SJSA1 (cell line): ENCODE results near the gene KLHDC2. TPM values are rescaled to one million over a fixed set of nuclear protein-coding genes. Genes with fewer than 3 reads are reported as not detected.
"Not testable (repeated sequence)": the region's sequence is repeated elsewhere in the genome, so short reads cannot be mapped to it uniquely, and the experiment has no call there.

Experiments used
- DNase-seq, 2 experiments: peaks; one replicate each; pipeline ENCODE4 v3.0.0-alpha.2; 2015 to 2020; ENCODE audit warnings: low spot score in 2 of 2, low read depth in 1 of 2
- H3K27ac ChIP-seq: fragments of 250-450 bp; sonication (Bioruptor Pico); 2 replicates; pipeline ENCODE4 v1.5.1; 2020; ENCODE audit warnings: mild to moderate bottlenecking, moderate library complexity
- H3K27me3 ChIP-seq: fragments of 250-450 bp; sonication (Bioruptor Pico); replicated peaks from 2 replicates; pipeline ENCODE4 v1.5.1; 2020; ENCODE audit warnings: mild to moderate bottlenecking, moderate library complexity
- H3K36me3 ChIP-seq: fragments of 250-450 bp; sonication (Bioruptor Pico); 2 replicates; pipeline ENCODE4 v1.5.1; 2020; ENCODE audit warnings: mild to moderate bottlenecking
- H3K4me1 ChIP-seq: fragments of 250-450 bp; sonication (Bioruptor Pico); replicated peaks from 2 replicates; pipeline ENCODE4 v1.6.1; 2021; ENCODE audit warnings: mild to moderate bottlenecking
- H3K4me3 ChIP-seq: fragments of 250-450 bp; sonication (Bioruptor Pico); 2 replicates; pipeline ENCODE4 v1.5.1; 2020; ENCODE audit warnings: mild to moderate bottlenecking
- H3K9me3 ChIP-seq: fragments of 250-450 bp; sonication (Bioruptor Pico); replicated peaks from 2 replicates; pipeline ENCODE4 v1.5.1; 2020; ENCODE audit warnings: mild to moderate bottlenecking
- total RNA-seq: library from RNA; depleted of rRNA; stranded (reverse); fragments of >200 nt; shearing (Covaris generic); gene quantifications from 2 replicates; pipeline ENCODE4 v1.2.3, GENCODE V29; 2014

The KLHDC2 gene
- total RNA-seq, 1 experiment from 2014 or later = 23.5 TPM

DNA sequence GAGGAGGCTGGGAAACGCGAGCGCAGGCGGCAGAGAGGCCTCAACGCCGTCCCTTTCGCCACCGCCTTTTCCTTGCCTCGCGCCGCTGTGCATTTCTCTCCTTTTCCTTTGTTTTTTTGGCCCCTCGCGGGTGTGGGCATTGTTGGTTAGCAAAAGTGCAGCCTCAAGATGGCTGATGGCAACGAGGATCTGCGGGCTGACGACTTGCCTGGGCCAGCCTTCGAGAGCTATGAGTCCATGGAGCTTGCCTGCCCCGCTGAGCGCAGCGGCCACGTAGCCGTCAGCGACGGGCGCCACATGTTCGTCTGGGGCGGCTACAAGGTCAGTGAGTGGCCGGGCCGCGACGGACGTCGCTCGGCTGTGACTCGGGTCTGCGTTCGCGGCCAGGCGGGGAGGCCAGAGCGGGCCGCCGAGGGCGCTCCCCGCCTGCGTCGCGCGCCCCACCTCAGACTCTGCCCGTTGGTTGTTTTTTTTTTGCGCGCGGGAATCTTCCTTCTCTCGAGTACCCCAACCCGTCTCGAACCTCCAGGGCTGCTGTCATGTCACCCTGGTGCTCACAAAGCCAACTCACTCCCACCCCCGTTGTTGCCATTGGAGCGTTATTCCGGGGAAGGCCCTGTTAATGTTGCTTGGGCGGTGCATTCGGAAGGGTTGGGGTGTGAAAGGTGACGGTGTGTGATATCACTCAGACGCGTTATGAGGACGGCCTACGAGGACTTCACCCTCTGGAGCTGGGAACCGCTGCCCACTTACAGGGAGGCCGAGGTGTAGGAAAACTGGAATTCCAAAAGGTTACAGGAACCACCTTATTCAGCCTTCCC lies 558 bp downstream of the KLHDC2 start:
- Histone ChIP-seq H3K27ac (peak overlapping the region; percentile 90), H3K4me3 (peak overlapping the region; percentile 88), H3K4me1 (peaks cover 28% of the 10 kb centered on the region), H3K36me3 (peaks cover 5% of the 10 kb centered on the region), H3K9me3 (no peaks in the 10 kb centered on the region), H3K27me3 (no peaks in the 10 kb centered on the region)
- peak in 1 of 2 experiments; percentile 50 for DNase-seq

DNA sequence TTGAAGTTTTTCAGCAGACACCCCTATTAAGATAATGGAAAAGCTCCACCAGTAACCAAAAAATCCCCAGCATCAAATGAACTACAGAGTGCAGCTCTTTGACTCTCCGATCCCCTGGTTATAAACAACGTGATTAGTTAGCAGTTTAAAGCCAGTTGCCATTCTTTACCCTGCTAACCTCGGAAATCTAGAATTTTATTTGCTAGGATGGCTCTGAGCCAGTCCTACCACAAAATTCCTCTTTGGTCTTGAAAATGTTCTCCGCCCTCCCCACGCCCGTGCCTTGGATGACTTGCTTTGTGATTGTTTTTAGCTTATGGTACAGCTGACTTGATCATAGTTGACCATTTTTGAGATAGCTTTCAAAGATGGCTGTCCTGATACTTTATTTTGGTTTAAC lies 1.2 kb downstream of the KLHDC2 start:
- Histone ChIP-seq H3K4me1 (peaks cover 28% of the 10 kb centered on the region), H3K4me3 (peak overlapping the region; percentile 88), H3K27me3 (no peaks in the 10 kb centered on the region), H3K9me3 (no peaks in the 10 kb centered on the region), H3K27ac (peak overlapping the region; percentile 90), H3K36me3 (peaks cover 7% of the 10 kb centered on the region)
- peak; percentile 57 for DNase-seq

DNA sequence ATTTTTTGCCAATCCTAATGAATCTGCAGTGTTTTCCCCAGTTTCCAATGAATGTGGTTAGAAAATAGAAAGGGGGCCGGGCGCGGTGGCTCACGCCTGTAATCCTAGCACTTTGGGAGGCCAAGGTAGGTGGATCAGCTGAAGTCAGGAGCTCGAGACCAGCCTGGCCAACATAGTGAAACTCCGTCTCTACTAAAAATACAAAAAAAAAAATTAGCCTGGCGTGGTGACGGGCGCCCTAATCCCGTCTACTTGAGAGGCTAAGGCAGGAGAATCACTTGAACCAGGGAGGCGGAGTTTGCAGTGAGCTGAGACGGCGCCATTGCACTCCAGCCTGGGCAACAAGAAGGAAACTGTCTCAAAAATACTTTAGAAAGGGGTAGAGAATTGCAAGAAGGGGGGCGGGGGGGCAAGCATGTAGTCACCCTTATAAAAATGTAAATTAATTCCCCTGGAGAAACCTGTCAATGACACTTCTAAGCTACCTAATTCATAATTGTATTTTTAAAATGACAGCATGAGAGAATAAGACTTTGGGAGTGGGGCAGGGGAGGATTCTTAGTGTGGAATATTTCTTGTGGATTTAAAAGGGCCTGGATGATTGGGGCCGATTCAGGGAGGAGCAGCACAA lies 1.7 kb downstream of the KLHDC2 start:
- Histone ChIP-seq H3K27me3 (no peaks in the 10 kb centered on the region), H3K4me1 (peaks cover 28% of the 10 kb centered on the region), H3K36me3 (peaks cover 11% of the 10 kb centered on the region), H3K4me3 (peak overlapping the region; percentile 88; the same call in 1 of the 2 replicates), H3K27ac (no peak overlapping the region), H3K9me3 (no peaks in the 10 kb centered on the region)
- no peak for DNase-seq

DNA sequence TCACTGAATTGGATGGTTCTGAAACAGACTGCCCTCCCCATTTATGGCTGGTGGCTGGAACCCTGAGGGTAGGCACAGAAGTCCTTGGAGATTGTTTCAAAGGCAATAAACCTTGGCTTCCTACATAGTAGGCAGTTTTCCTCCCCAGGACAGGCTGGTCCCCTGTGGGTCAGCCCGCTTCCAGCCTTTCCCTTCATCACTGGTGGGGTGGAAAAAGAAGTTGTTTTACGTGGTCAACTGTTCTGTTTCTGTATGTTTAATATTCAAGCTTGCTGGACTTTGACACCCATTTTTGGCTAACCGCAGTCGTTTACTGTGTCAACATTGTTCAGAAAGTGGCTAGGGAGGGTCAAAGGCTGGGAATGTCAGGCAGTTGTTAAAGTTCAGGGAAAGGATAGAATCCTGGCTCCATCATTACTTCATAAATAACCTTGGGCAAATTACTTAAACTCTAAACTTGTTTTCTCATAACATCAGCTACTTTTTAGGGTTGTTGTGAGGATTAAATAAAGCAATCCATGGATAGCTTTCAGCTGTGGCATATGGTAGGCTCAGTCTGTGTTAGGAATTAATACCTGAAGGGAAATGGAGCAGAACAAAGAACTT lies 2.4 kb downstream of the KLHDC2 start:
- Histone ChIP-seq H3K9me3 (no peaks in the 10 kb centered on the region), H3K27ac (no peak overlapping the region), H3K27me3 (no peaks in the 10 kb centered on the region), H3K4me3 (no peak overlapping the region), H3K36me3 (peaks cover 16% of the 10 kb centered on the region), H3K4me1 (peaks cover 28% of the 10 kb centered on the region)
- DNase-seq = peak; percentile 43 to 49

DNA sequence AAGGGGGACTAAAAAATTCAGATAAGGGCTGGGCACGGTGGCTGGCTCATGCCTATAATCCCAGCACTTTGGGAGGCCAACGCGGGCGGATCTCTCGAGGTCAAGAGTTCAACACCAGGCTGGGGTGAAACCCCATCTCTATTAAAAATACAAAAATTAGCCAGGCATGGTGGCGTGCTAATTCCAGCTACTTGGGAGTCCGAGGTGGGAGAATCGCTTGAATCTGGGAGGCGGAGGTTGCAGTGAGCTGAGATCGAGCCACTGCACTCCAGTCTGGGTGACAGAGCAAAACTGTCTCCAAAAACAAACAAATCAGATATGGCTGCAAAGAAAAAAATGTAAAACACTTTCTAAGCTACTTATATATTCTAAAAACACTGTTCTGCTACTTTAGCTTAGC lies 3.7 kb downstream of the KLHDC2 start:
- H3K4me3 ChIP-seq, H3K9me3 ChIP-seq, DNase-seq, H3K27ac ChIP-seq, H3K27me3 ChIP-seq: not testable (repeated sequence)
- Histone ChIP-seq H3K4me1 (peaks cover 27% of the 10 kb centered on the region), H3K36me3 (peaks cover 16% of the 10 kb centered on the region)

DNA sequence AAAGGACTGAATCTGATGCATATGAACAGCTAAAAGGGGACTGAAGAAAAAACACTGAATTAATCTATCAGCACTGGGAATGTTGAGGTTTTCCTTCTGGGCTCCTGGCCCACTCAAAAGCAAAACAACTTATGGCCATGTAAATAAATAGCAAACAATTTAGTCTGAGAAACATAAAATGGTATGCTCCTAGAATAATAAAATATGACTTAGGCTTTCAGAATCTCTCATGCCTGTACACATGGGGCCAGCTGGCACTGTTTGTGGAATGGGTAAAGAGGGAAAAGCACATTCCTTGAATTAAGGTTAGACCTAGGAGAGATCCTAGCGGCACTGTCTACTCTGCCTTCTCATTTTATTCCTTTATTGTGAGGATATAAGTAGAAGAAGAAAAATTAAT lies 6.2 kb downstream of the KLHDC2 start:
- no peak for DNase-seq
- no peaks in the 10 kb centered on the region for H3K9me3 ChIP-seq
- no peak overlapping the region for H3K27ac ChIP-seq
- H3K4me3 ChIP-seq = no peak overlapping the region
- no peaks in the 10 kb centered on the region for H3K27me3 ChIP-seq
- peaks cover 18% of the 10 kb centered on the region for H3K4me1 ChIP-seq
- H3K36me3 ChIP-seq = peaks cover 27% of the 10 kb centered on the region

DNA sequence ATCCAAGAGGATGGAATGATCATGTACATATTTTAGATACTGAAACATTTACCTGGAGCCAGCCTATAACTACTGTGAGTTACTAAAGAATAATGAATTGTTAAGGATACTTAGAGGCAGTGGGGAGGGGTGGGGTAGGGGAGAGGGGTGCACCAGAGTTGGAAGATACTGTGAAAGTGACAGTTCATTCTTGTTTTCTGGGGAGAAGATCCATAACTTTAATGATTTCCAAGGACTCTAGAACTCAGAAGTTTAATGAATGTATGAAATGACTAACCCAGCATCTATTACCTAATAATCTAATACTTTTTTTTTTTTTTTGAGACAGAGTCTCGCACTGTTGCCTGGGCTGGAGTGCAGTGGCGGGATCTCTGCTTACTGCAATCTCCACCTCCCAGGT lies 10.5 kb downstream of the KLHDC2 start:
- Histone ChIP-seq H3K4me3 (no peak overlapping the region), H3K36me3 (peaks cover 65% of the 10 kb centered on the region), H3K4me1 (no peaks in the 10 kb centered on the region; the same call in 1 of the 2 replicates), H3K27me3 (no peaks in the 10 kb centered on the region), H3K27ac (no peak overlapping the region), H3K9me3 (no peaks in the 10 kb centered on the region)
- DNase-seq = no peak

DNA sequence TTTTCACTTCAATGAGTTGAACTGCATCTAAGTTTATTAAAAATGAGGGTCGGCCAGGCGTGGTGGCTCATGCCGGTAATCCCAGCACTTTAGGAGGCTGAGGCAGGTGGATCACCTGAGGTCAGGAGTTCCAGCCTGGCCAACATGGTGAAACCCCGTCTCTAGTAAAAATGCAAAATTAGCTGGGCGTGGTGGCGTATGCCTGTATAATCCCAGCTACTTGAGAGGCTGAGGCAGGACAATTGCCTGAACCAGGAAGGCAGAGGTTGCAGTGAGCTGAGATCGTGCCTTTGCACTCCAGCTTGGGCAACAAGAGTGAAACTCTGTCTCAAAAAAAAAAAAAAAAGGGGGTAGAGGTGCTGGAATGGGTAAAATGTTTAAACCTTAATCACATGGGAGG lies 13.1 kb downstream of the KLHDC2 start:
- DNase-seq, H3K9me3 ChIP-seq, H3K27me3 ChIP-seq, H3K4me3 ChIP-seq, H3K27ac ChIP-seq, H3K4me1 ChIP-seq: not testable (repeated sequence)
- peaks cover 70% of the 10 kb centered on the region for H3K36me3 ChIP-seq

DNA sequence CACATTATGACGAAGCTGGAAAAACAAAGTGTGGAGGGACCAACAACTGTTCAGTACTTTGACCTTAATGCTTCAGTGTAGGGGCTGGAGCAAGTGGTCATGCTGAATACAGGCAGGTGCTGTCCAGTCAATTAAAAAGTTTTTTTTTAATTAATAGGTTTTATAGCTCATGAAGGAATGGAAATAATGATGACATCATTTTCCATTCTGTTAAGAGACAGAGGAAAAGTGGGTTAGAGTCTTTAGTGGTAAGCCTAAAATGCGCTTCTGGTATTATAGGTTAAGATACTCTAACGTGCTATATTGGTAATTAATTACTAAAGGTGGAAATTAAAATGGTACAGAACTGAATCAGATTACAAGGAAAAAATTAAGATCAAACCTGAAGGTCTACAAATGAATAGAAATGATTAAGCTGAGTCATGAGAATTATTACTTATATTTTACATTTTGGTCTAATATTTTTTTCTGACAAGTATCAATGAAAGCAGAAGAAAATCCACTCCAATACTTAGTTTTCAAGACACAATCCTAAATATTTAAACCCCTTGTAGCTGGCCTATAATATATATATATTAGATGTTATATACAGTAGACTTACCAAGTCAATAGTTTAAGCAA lies 15.6 kb downstream of the KLHDC2 start:
- no peaks in the 10 kb centered on the region for H3K27me3 ChIP-seq
- no peak for DNase-seq
- H3K4me1 ChIP-seq = no peaks in the 10 kb centered on the region
- H3K4me3 ChIP-seq = no peak overlapping the region
- no peak overlapping the region for H3K27ac ChIP-seq
- peaks cover 78% of the 10 kb centered on the region for H3K36me3 ChIP-seq
- H3K9me3 ChIP-seq = no peaks in the 10 kb centered on the region

DNA sequence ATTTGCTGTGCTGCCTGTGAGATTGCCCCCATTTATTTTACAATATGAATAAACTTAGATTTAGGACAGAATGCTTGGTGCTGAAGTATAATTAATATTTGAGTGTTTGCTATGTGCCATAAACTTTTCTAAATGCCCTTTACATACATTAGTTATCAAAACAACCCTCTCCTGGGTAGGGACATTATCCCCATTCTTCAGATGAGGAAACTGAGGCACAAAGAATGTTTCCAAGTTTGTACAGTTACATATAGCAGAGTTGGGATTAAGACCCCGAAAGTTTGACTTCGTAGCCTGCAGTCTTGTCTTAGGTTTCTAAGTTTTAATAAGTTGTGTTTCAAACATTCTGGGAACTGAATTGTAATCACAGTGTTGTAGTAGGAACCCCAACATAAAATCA lies 18.4 kb downstream of the KLHDC2 start:
- Histone ChIP-seq H3K27ac (no peak overlapping the region), H3K4me1 (no peaks in the 10 kb centered on the region), H3K27me3 (no peaks in the 10 kb centered on the region), H3K4me3 (no peak overlapping the region), H3K36me3 (peaks cover 78% of the 10 kb centered on the region), H3K9me3 (no peaks in the 10 kb centered on the region)
- no peak for DNase-seq

DNA sequence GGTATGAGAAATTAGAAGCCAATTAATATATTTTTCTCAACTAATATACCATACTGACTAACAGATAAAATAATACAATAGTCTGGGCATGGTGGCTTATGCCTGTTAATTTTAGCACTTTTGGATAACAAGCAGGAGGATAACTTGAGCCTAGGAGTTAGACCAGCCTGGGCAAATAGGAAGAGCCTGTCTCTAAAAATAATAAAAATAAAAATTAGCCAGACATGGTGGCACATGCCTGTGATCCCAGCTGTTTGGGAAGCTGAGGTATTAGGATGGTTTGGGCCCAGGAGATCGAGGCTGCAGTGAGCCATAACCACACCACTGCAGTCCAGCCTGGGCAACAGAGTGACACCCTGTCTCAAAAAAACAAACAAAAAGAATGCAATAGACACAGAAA lies 24.7 kb downstream of the KLHDC2 start:
- no peak for DNase-seq
- no peaks in the 10 kb centered on the region for H3K27me3 ChIP-seq
- H3K27ac ChIP-seq = no peak overlapping the region
- H3K4me1 ChIP-seq = no peaks in the 10 kb centered on the region
- H3K36me3 ChIP-seq = peaks cover 75% of the 10 kb centered on the region
- H3K9me3 ChIP-seq = no peaks in the 10 kb centered on the region
- H3K4me3 ChIP-seq = no peak overlapping the region

DNA sequence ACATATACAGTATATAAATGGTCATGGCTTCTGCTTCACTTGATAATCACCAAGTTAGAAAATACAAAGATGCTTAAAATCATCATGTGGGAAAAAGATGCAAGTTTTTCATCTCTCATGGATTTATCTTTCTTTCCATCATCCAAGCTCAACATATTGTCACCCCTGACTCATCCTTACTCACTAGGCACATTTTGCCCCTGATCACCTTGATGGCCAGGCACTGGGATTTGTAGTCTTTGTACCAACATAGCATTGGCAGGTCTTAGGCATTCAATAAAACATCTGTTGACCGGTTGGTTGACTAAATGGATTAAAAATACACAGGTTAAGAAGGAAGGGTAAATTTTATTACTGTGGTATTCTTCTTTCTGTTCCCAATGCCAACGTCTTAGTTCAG lies 28.1 kb downstream of the KLHDC2 start:
- no peaks in the 10 kb centered on the region for H3K4me1 ChIP-seq
- H3K9me3 ChIP-seq = no peaks in the 10 kb centered on the region
- no peak for DNase-seq
- H3K27ac ChIP-seq = no peak overlapping the region
- peaks cover 82% of the 10 kb centered on the region for H3K36me3 ChIP-seq
- no peak overlapping the region for H3K4me3 ChIP-seq
- H3K27me3 ChIP-seq = no peaks in the 10 kb centered on the region

DNA sequence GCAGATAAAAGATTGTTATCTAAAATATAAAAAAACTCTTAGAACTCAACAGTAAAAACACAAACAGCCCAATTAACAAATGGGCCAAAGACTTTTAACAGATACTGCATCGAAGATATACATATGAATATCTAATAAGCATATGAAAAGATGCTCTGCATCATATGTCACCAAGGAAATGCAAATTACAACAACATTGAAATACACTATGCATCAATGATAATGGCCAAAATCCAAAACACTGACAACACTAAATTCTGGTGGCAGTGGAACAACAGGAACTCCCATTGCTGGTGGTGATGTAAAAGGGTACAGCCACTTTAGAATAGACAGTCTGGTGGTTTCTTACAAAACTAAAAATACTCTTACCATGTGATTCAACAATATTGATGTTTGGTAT lies 40.8 kb downstream of the KLHDC2 start:
- peaks cover 63% of the 10 kb centered on the region for H3K36me3 ChIP-seq
- H3K4me1 ChIP-seq = no peaks in the 10 kb centered on the region
- no peaks in the 10 kb centered on the region for H3K27me3 ChIP-seq
- H3K4me3 ChIP-seq = no peak overlapping the region
- H3K9me3 ChIP-seq = no peaks in the 10 kb centered on the region
- DNase-seq = no peak
- no peak overlapping the region for H3K27ac ChIP-seq

DNA sequence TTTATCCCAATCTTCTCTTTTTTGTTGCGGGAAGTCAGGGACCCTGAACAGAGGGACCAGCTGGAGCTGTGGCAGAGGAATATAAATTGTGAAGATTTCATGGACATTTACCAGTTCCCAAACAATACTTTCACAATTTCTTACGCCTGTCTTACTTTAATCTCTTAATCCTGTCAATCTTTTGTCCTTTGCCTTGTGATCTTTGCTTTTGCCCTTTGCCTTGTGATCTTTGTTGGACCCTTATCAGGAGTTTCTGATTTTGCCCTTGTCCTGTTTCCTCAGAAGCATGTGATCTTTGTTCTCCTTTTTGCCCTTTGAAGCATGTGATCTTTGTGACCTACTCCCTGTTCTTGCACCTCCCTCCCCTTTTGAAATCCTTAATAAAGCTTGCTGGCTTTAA lies 48.2 kb downstream of the KLHDC2 start:
- DNase-seq, H3K4me3 ChIP-seq, H3K4me1 ChIP-seq, H3K9me3 ChIP-seq, H3K27ac ChIP-seq, H3K27me3 ChIP-seq: not testable (repeated sequence)
- H3K36me3 ChIP-seq = peaks cover 79% of the 10 kb centered on the region
